CD14-positive monocyte (primary cell): ENCODE measurements around the gene FRAS1. TPM values are rescaled to one million over a fixed set of nuclear protein-coding genes. Genes with fewer than 3 reads are reported as not detected.

ENCODE experiments used
- DNase-seq, 3 donors: peaks; one replicate each; pipeline ENCODE4 v3.0.0-alpha.2; 2011 to 2022
- H2AFZ ChIP-seq: 2 replicates; pipeline ENCODE4 v1.6.0; 2012; ENCODE audit warnings: mild to moderate bottlenecking, low read depth, low read length, inconsistent platforms; ENCODE audit not compliant: insufficient read depth, poor library complexity, severe bottlenecking
- H3K27ac ChIP-seq, 2 donors: 1 replicate in 1 of 2; 2 replicates in 1 of 2; pipeline ENCODE4 v1.5.1; 2012 to 2013; ENCODE audit warnings: low read length in 2 of 2, control low read depth in 1 of 2, inconsistent platforms in 1 of 2, low read depth in 1 of 2, mild to moderate bottlenecking in 1 of 2
- H3K27me3 ChIP-seq, 2 donors: one replicate each; pipeline versions ENCODE4 v1.6.0 to v1.6.1; 2011 to 2013; ENCODE audit warnings: low read length in 2 of 2; ENCODE audit not compliant: control insufficient read depth in 2 of 2, insufficient read depth in 2 of 2
- H3K36me3 ChIP-seq, 2 donors: replicated peaks in 1 of 2; 1 replicate in 1 of 2; 2 replicates in 1 of 2; pipeline versions ENCODE4 v1.5.1 to v1.6.1; 2012 to 2013; ENCODE audit warnings: low read length in 2 of 2, control low read depth in 1 of 2, inconsistent platforms in 1 of 2, mild to moderate bottlenecking in 1 of 2; ENCODE audit not compliant: insufficient read depth in 2 of 2, control insufficient read depth in 1 of 2
- H3K4me1 ChIP-seq, 2 donors: 1 replicate in 1 of 2; 2 replicates in 1 of 2; pipeline versions ENCODE4 v1.5.1 to v1.6.1; 2012 to 2013; ENCODE audit warnings: low read length in 2 of 2, control low read depth in 1 of 2, inconsistent platforms in 1 of 2, mild to moderate bottlenecking in 1 of 2, moderate library complexity in 1 of 2; ENCODE audit not compliant: insufficient read depth in 2 of 2, control insufficient read depth in 1 of 2
- H3K4me2 ChIP-seq: replicated peaks from 2 replicates; pipeline ENCODE3; 2012; ENCODE audit warnings: low read length, moderate library complexity, mild to moderate bottlenecking; ENCODE audit not compliant: poor library complexity, severe bottlenecking; ENCODE audit errors: extremely low read depth
- H3K4me3 ChIP-seq, 3 experiments: fragments of 200-600 bp in 1 of 3; sonication (generic) in 1 of 3; replicated peaks in 1 of 3; 1 replicate in 2 of 3; 2 replicates in 1 of 3; pipeline ENCODE4 v1.5.1; 2011 to 2013; ENCODE audit warnings: low read length in 3 of 3, mild to moderate bottlenecking in 3 of 3, control low read depth in 2 of 3, low read depth in 2 of 3, inconsistent platforms in 1 of 3, moderate library complexity in 1 of 3
- H3K79me2 ChIP-seq: 2 replicates; pipeline ENCODE4 v1.6.0; 2012; ENCODE audit warnings: mild to moderate bottlenecking, control low read depth, inconsistent platforms, low read length, moderate library complexity; ENCODE audit not compliant: insufficient read depth
- H3K9ac ChIP-seq: 2 replicates; pipeline ENCODE4 v1.6.0; 2017; ENCODE audit warnings: low read length, mild to moderate bottlenecking; ENCODE audit not compliant: insufficient read depth, poor library complexity, severe bottlenecking
- H3K9me3 ChIP-seq, 2 donors: replicated peaks in 1 of 2; 1 replicate in 1 of 2; 2 replicates in 1 of 2; pipeline versions ENCODE4 v1.5.1 to v1.6.1; 2012 to 2013; ENCODE audit warnings: low read length in 2 of 2, control low read depth in 1 of 2; ENCODE audit not compliant: control insufficient read depth in 1 of 2, insufficient read depth in 1 of 2
- H4K20me1 ChIP-seq: 2 replicates; pipeline ENCODE4 v1.6.0; 2012; ENCODE audit warnings: mild to moderate bottlenecking, low read length, control low read depth, moderate library complexity; ENCODE audit not compliant: insufficient read depth
- H3K27ac Mint-ChIP-seq, 7 donors: one replicate each; pipeline ENCODE4 v1.8.0; 2020; ENCODE audit warnings: mild to moderate bottlenecking in 7 of 7, mixed read lengths in 7 of 7, moderate library complexity in 6 of 7, inconsistent platforms in 2 of 7
- H3K27me3 Mint-ChIP-seq, 3 donors: one replicate each; pipeline ENCODE4 v1.8.0; 2021 to 2022; ENCODE audit warnings: low read depth in 3 of 3, mild to moderate bottlenecking in 3 of 3, mixed read lengths in 3 of 3, moderate library complexity in 3 of 3, inconsistent platforms in 1 of 3
- H3K36me3 Mint-ChIP-seq, 2 donors: one replicate each; pipeline ENCODE4 v1.8.0; 2020; ENCODE audit warnings: mixed read lengths in 2 of 2, inconsistent platforms in 1 of 2, mild to moderate bottlenecking in 1 of 2
- H3K4me1 Mint-ChIP-seq: one replicate; pipeline ENCODE4 v1.8.0; 2020; ENCODE audit warnings: mild to moderate bottlenecking, mixed read lengths
- H3K4me3 Mint-ChIP-seq, 2 donors: one replicate each; pipeline ENCODE4 v1.8.0; 2020; ENCODE audit warnings: mild to moderate bottlenecking in 2 of 2, mixed read lengths in 2 of 2, moderate library complexity in 1 of 2
- H3K9me3 Mint-ChIP-seq, 7 donors: one replicate each; pipeline ENCODE4 v1.8.0; 2020 to 2022; ENCODE audit warnings: mixed read lengths in 7 of 7, mild to moderate bottlenecking in 6 of 7, moderate library complexity in 6 of 7, inconsistent platforms in 2 of 7
- CTCF ChIP-seq: fragments of 200-600 bp; IDR thresholded peaks from one replicate; pipeline ENCODE4 v1.8.0; 2022; ENCODE audit warnings: antibody characterized with exemption, mild to moderate bottlenecking
- WGBS: methylation state at CpG from one replicate; pipeline ENCODE4 v1.1.5; 2013; ENCODE audit warnings: missing lambda C conversion rate; ENCODE audit not compliant: insufficient coverage; 5-methylcytosine and 5-hydroxymethylcytosine counted together
- intact Hi-C, 2 donors: fragments of 100-400 bp; cut with micrococcal nuclease; formaldehyde crosslinking; loops; one replicate each; pipeline versions ENCODE4 v1.15.0 to v1.15.1; 2023
- polyA plus RNA-seq, 3 donors: library from polyadenylated mRNA; depleted of rRNA in 1 of 3; unstranded in 2 of 3; stranded (reverse) in 1 of 3; fragments of 300-500 nt in 2 of 3; fragments of >200 nt in 1 of 3; fragmentation: Illumina TruSeq in 2 of 3; gene quantifications; 1 replicate in 2 of 3; 2 replicates in 1 of 3; pipeline ENCODE4 v1.2.3, GENCODE V29; 2012 to 2021

Gene FRAS1
- polyA plus RNA-seq, 3 donors, result not detected

- Histone ChIP-seq H3K27me3 (no peaks in the 10 kb centered on the region), H3K27ac (no peak overlapping the region), H4K20me1 (no peaks in the 10 kb centered on the region), H3K4me2 (no peak overlapping the region), H3K9me3 (no peaks in the 10 kb centered on the region), H3K4me1 (no peaks in the 10 kb centered on the region), H3K4me3 (no peak overlapping the region), H3K36me3 (no peaks in the 10 kb centered on the region), H2AFZ (no peak overlapping the region), H3K79me2 (no peaks in the 10 kb centered on the region), H3K9ac (no peak overlapping the region)
- peaks cover 0 to 1% (median 0%) of the 10 kb centered on the region in 7 donors for H3K9me3 Mint-ChIP-seq
- no peaks in the 10 kb centered on the region for H3K4me1 Mint-ChIP-seq
- H3K4me3 Mint-ChIP-seq, result no peak overlapping the region
- no CpG with 5 or more reads among the region's 2 CpGs for WGBS
- H3K36me3 Mint-ChIP-seq, result no peaks in the 10 kb centered on the region
- H3K27me3 Mint-ChIP-seq, result peaks cover 1 to 3% (median 2%) of the 10 kb centered on the region in 3 donors
- no peak for TF ChIP-seq CTCF
- intact Hi-C loops, result no loop called here
- DNase-seq, result no peak
- no peak overlapping the region for H3K27ac Mint-ChIP-seq
Observed at GRCh38 chr4:78484574-78484973, 427.5 kb downstream of the FRAS1 start.

- TF ChIP-seq CTCF, result no peak
- no peak overlapping the region for H3K4me3 ChIP-seq
- H3K9ac ChIP-seq, result no peak overlapping the region
- no peaks in the 10 kb centered on the region for H3K4me1 ChIP-seq
- H4K20me1 ChIP-seq, result no peaks in the 10 kb centered on the region
- no peaks in the 10 kb centered on the region for H3K27me3 ChIP-seq
- H3K4me2 ChIP-seq, result no peak overlapping the region
- no peaks in the 10 kb centered on the region for H3K36me3 Mint-ChIP-seq
- H3K36me3 ChIP-seq, result no peaks in the 10 kb centered on the region
- no peak overlapping the region for H2AFZ ChIP-seq
- intact Hi-C loops, result no loop called here
- no peak overlapping the region for H3K27ac ChIP-seq
- H3K9me3 ChIP-seq, result no peaks in the 10 kb centered on the region
- peaks cover 2% of the 10 kb centered on the region in 3 donors for H3K27me3 Mint-ChIP-seq
- no peak for DNase-seq
- no peaks in the 10 kb centered on the region for H3K79me2 ChIP-seq
- H3K9me3 Mint-ChIP-seq, result peaks cover 0 to 5% (median 0%) of the 10 kb centered on the region in 7 donors
- no peak overlapping the region for H3K27ac Mint-ChIP-seq
- H3K4me3 Mint-ChIP-seq, result no peak overlapping the region
- no peaks in the 10 kb centered on the region for H3K4me1 Mint-ChIP-seq
Observed at GRCh38 chr4:78493731-78494130, 436.6 kb downstream of the FRAS1 start.
